Astrocyte (in vitro differentiated cells and primary cell): ENCODE results near the gene F13A1. TPM values are rescaled to one million over a fixed set of nuclear protein-coding genes. Genes with fewer than 3 reads are reported as not detected.
A peak's percentile ranks its signal among the peaks of the same experiment; 100 is the strongest.

ENCODE experiments used
- DNase-seq: peaks from one replicate; pipeline ENCODE4 v3.0.0-alpha.2; 2010; ENCODE audit warnings: low read depth
- FAIRE-seq: peaks from 2 replicates; lab custom pipeline; 2011; peaks lifted over from hg19 to GRCh38; lab: Jason Lieb, UNC
- H2AFZ ChIP-seq: 2 replicates; pipeline ENCODE4 v1.6.0; 2012; ENCODE audit warnings: low read depth, low read length, inconsistent platforms
- H3K27ac ChIP-seq: 2 replicates; pipeline ENCODE4 v1.5.1; 2011; ENCODE audit warnings: low read depth, low read length, inconsistent platforms
- H3K27me3 ChIP-seq: 2 replicates; pipeline ENCODE4 v1.6.0; 2011; ENCODE audit warnings: low read length, inconsistent platforms; ENCODE audit not compliant: insufficient read depth
- H3K36me3 ChIP-seq: 2 replicates; pipeline ENCODE4 v1.5.1; 2011; ENCODE audit warnings: low read length, inconsistent platforms; ENCODE audit not compliant: insufficient read depth
- H3K4me1 ChIP-seq: 2 replicates; pipeline ENCODE4 v1.5.1; 2011; ENCODE audit warnings: low read length, inconsistent platforms; ENCODE audit not compliant: insufficient read depth
- H3K4me2 ChIP-seq: 2 replicates; pipeline ENCODE4 v1.6.0; 2012; ENCODE audit warnings: low read length, inconsistent platforms
- H3K4me3 ChIP-seq: 2 replicates; pipeline ENCODE4 v1.5.1; 2011; ENCODE audit warnings: low read depth, mild to moderate bottlenecking, low read length, inconsistent platforms; ENCODE audit not compliant: insufficient read depth
- H3K79me2 ChIP-seq: 2 replicates; pipeline ENCODE4 v1.6.0; 2012; ENCODE audit warnings: mild to moderate bottlenecking, low read length, inconsistent platforms; ENCODE audit not compliant: insufficient read depth
- H3K9ac ChIP-seq: 2 replicates; pipeline ENCODE4 v1.6.0; 2012; ENCODE audit warnings: mild to moderate bottlenecking, low read length, inconsistent platforms
- H3K9me3 ChIP-seq: 2 replicates; pipeline ENCODE4 v1.5.1; 2012; ENCODE audit warnings: low read depth, mild to moderate bottlenecking, low read length, inconsistent platforms; ENCODE audit not compliant: insufficient read depth
- H4K20me1 ChIP-seq: 2 replicates; pipeline ENCODE4 v1.6.0; 2012; ENCODE audit warnings: low read length, inconsistent platforms; ENCODE audit not compliant: insufficient read depth
- H3K27ac Mint-ChIP-seq: one replicate; pipeline ENCODE4 v1.8.0; 2021; ENCODE audit warnings: mild to moderate bottlenecking, mixed read lengths; ENCODE audit not compliant: unreplicated experiment
- H3K27me3 Mint-ChIP-seq: one replicate; pipeline ENCODE4 v1.8.0; 2021; ENCODE audit warnings: low read depth, mixed read lengths; ENCODE audit not compliant: unreplicated experiment
- H3K36me3 Mint-ChIP-seq: one replicate; pipeline ENCODE4 v1.8.0; 2021; ENCODE audit warnings: low read depth, mixed read lengths; ENCODE audit not compliant: unreplicated experiment
- H3K4me1 Mint-ChIP-seq: one replicate; pipeline ENCODE4 v1.8.0; 2021; ENCODE audit warnings: low read depth, mixed read lengths; ENCODE audit not compliant: unreplicated experiment
- H3K4me3 Mint-ChIP-seq: one replicate; pipeline ENCODE4 v1.8.0; 2021; ENCODE audit warnings: mild to moderate bottlenecking, moderate library complexity, mixed read lengths; ENCODE audit not compliant: unreplicated experiment
- H3K9me3 Mint-ChIP-seq: one replicate; pipeline ENCODE4 v1.8.0; 2021; ENCODE audit warnings: mild to moderate bottlenecking, mixed read lengths; ENCODE audit not compliant: unreplicated experiment
- CTCF ChIP-seq: IDR thresholded peaks from 2 replicates; pipeline ENCODE4 v1.5.1; 2011; ENCODE audit warnings: low read depth, mild to moderate bottlenecking, inconsistent platforms, low read length, moderate library complexity; ENCODE audit not compliant: insufficient read depth
- EZH2 ChIP-seq: IDR thresholded peaks from 2 replicates; pipeline ENCODE4 v1.6.1; 2012; ENCODE audit warnings: mild to moderate bottlenecking, low read length, inconsistent platforms; ENCODE audit not compliant: insufficient read depth
- total RNA-seq: library from RNA; stranded (reverse); gene quantifications from 2 replicates; pipeline ENCODE4 v1.2.1, GENCODE V29; 2021

Gene F13A1
- total RNA-seq, 1 donor from 2014 or later, result 10.1 TPM

DNA sequence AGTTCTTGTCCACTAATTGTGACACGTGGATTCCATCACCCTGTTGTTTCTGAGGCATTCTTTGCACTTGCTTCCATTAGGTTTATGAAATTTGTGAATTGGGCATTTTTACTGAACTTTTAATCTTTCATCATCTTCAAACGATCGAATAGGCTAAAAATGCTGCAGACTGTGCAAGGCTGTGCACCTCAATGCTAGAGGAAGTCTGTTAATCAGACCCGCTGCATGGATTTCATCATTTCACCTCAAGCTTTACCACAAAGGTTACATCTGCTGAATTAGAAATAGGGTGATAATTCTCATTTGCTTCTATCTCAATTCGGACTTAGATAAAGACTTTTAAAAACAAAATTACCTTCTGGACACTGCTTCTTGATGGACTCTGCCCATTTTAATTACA, 27.8 kb upstream of the F13A1 start:
- H3K36me3 Mint-ChIP-seq, result no peaks in the 10 kb centered on the region

DNA sequence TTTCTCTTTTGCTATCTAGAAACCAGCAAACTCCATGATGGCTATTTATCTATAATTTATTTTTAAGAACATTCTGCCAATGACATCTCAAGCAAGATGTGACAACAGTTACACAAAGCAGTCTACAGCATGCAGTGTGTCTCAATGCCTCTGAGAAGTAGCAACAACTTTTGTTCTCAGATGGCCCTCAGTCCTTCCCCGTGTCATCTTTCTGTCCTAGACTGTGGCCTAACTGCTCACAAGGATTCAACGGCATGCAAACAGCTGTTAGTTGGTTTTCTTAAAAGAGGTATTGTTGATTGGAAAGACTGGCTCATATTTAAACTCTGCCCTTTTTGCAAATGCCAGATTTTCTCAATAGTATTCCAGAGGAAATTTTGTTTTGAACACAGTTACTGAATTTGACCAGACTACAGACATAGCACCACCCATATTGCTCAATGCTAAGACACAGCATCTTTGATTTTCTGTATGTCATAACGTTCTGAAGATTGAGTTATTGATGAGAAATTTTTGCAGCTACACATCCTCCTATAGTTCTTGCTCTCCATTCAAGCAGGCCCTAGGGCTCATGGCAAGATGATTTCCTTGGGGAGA, 26.1 kb upstream of the F13A1 start:
- no peaks in the 10 kb centered on the region for H3K27me3 ChIP-seq
- no peak overlapping the region for H3K4me2 ChIP-seq
- no peak for FAIRE-seq
- H3K79me2 ChIP-seq, result no peaks in the 10 kb centered on the region
- H2AFZ ChIP-seq, result no peak overlapping the region
- no peak overlapping the region for H3K9ac ChIP-seq
- no peaks in the 10 kb centered on the region for H4K20me1 ChIP-seq
- H3K36me3 ChIP-seq, result no peaks in the 10 kb centered on the region
- TF ChIP-seq EZH2, result no peak
- no peak for TF ChIP-seq CTCF
- H3K9me3 ChIP-seq, result no peaks in the 10 kb centered on the region
- no peaks in the 10 kb centered on the region for H3K4me1 ChIP-seq
- Mint-ChIP-seq H3K27ac (no peak overlapping the region), H3K4me3 (no peak overlapping the region), H3K4me1 (no peaks in the 10 kb centered on the region), H3K36me3 (no peaks in the 10 kb centered on the region), H3K27me3 (peaks cover 24% of the 10 kb centered on the region), H3K9me3 (no peaks in the 10 kb centered on the region)
- no peak overlapping the region for H3K4me3 ChIP-seq
- H3K27ac ChIP-seq, result no peak overlapping the region
- DNase-seq, result no peak

More for the DNA sequence above, 27.8 kb upstream of the F13A1 start:
- Histone ChIP-seq H4K20me1 (no peaks in the 10 kb centered on the region), H3K4me1 (no peaks in the 10 kb centered on the region), H3K27me3 (no peaks in the 10 kb centered on the region), H3K4me2 (no peak overlapping the region), H2AFZ (no peak overlapping the region), H3K9ac (no peak overlapping the region), H3K36me3 (no peaks in the 10 kb centered on the region), H3K79me2 (no peaks in the 10 kb centered on the region), H3K27ac (no peak overlapping the region), H3K4me3 (no peak overlapping the region), H3K9me3 (no peaks in the 10 kb centered on the region)
- Mint-ChIP-seq H3K4me3 (no peak overlapping the region), H3K9me3 (no peaks in the 10 kb centered on the region), H3K27ac (no peak overlapping the region), H3K4me1 (no peaks in the 10 kb centered on the region), H3K27me3 (peaks cover 20% of the 10 kb centered on the region)
- TF ChIP-seq EZH2 (no peak), CTCF (no peak)
- no peak for FAIRE-seq
- no peak for DNase-seq

DNA sequence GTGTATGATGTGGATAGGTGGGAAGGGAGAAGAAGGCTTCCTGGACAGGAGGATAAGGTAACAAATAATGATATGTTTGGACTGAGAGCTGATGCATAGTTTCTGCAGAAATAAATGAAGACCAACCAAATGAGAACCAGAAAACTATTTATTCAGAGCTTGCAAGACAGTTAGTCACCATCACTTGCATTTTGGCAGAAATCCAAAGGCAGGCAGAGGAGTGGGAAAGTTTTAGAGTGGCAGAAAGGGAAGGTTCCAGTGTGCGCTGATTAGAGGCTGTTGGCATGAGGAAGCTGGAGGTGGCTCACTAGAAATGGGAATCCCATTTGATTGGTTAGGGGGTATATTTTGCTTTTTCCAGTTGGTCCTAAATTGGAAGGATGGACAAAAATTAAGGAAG, 13.0 kb upstream of the F13A1 start:
- TF ChIP-seq EZH2 (no peak), CTCF (no peak)
- Mint-ChIP-seq H3K27me3 (no peaks in the 10 kb centered on the region), H3K9me3 (no peaks in the 10 kb centered on the region), H3K4me1 (peaks cover 40% of the 10 kb centered on the region), H3K4me3 (no peak overlapping the region), H3K27ac (peak overlapping the region; percentile 89), H3K36me3 (no peaks in the 10 kb centered on the region)
- Histone ChIP-seq H3K4me2 (peak overlapping the region; percentile 25), H3K27me3 (no peaks in the 10 kb centered on the region), H3K9me3 (peaks cover 3% of the 10 kb centered on the region), H3K79me2 (no peaks in the 10 kb centered on the region), H2AFZ (no peak overlapping the region), H3K4me1 (peaks cover 6% of the 10 kb centered on the region), H3K27ac (no peak overlapping the region), H3K9ac (no peak overlapping the region), H4K20me1 (no peaks in the 10 kb centered on the region), H3K4me3 (no peak overlapping the region), H3K36me3 (no peaks in the 10 kb centered on the region)
- FAIRE-seq, result no peak
- DNase-seq, result no peak
